NCI-H2107 treated with DMSO at 0.1 percent for 48 hours (cell line): ENCODE measurements around the gene MMEL1.

Experiments used
- DNase-seq: peaks from one replicate; lab custom pipeline; 2025; ENCODE audit not compliant: unreplicated experiment; lab: John Stamatoyannopoulos, UW

The MMEL1 gene

GRCh38 chr1:2546515-2547209 is 86.2 kb downstream of the MMEL1 start:
- DNase-seq, result no peak

GRCh38 chr1:2545754-2546514 is 86.9 kb downstream of the MMEL1 start:
- no peak for DNase-seq

- no peak for DNase-seq
Measured at GRCh38 chr1:2544875-2545640, 87.8 kb downstream of the MMEL1 start.

- DNase-seq, result no peak
Measured at GRCh38 chr1:2544093-2544874, 88.5 kb downstream of the MMEL1 start.

GRCh38 chr1:2543543-2544092 is 89.2 kb downstream of the MMEL1 start:
- no peak for DNase-seq

GRCh38 chr1:2542246-2542915 is 90.4 kb downstream of the MMEL1 start:
- no peak for DNase-seq

GRCh38 chr1:2541619-2542245 is 91.1 kb downstream of the MMEL1 start:
- no peak for DNase-seq

GRCh38 chr1:2540816-2541492 is 91.9 kb downstream of the MMEL1 start:
- no peak for DNase-seq
